H1 (cell line): Measurements from ENCODE around the gene HPX. TPM values are rescaled to one million over a fixed set of nuclear protein-coding genes. Genes with fewer than 3 reads are reported as not detected.

Source experiments
- BACH1 ChIP-seq: IDR thresholded peaks from 2 replicates; pipeline ENCODE4 v1.6.1; 2012; ENCODE audit warnings: low read length, improper control_type of control experiment
- CBX8 ChIP-seq: fragments of 300-800, 300-1000 bp; sonication (generic); IDR thresholded peaks from 2 replicates; pipeline ENCODE4 v1.7.1; 2016; ENCODE audit warnings: low read depth, low read length, borderline replicate concordance
- YY1 ChIP-seq: IDR thresholded peaks from 2 replicates; pipeline ENCODE4 v1.6.1; 2011; ENCODE audit warnings: low read depth, mild to moderate bottlenecking, low read length
- polyA plus RNA-seq, 7 experiments: library from polyadenylated mRNA; depleted of rRNA in 3 of 7; stranded (reverse) in 5 of 7; unstranded in 2 of 7; fragments of >200 nt in 5 of 7; fragments of 200-250 nt in 2 of 7; gene quantifications; 1 replicate in 5 of 7; 2 replicates in 1 of 7; 4 replicates in 1 of 7; pipeline versions ENCODE4 v1.2.1 to v1.2.3, GENCODE V29; 2011 to 2013; ENCODE audit warnings: missing spikeins in 2 of 7, mixed read lengths in 2 of 7
- total RNA-seq: library from RNA; stranded (reverse); fragmentation: NEBNext Ultra II Directional; extraction: Animal tissue kit (Norgen Biotek cat#: 25700); gene quantifications from 2 replicates; pipeline ENCODE4 v1.2.1, GENCODE V29; 2021

The HPX gene
- total and polyA plus RNA-seq, 2 of the 8 experiments (the other 6 are each of a cell fraction or from before 2014, with no cell fraction given), result 0.80 to 0.97 TPM

GRCh38 chr11:6411594-6412031 is 29.2 kb downstream of the HPX start (continued):
- TF ChIP-seq CBX8 (no peak), BACH1 (no peak), YY1 (no peak)
